Iris pigment epithelial cell (primary cell): Measurements from ENCODE around the gene LENG8.
"Not testable (repeated sequence)": the region's sequence is repeated elsewhere in the genome, so short reads cannot be mapped to it uniquely, and the experiment has no call there.

ENCODE experiments used
- DNase-seq: peaks from one replicate; pipeline ENCODE4 v3.0.0-alpha.2; 2011; ENCODE audit warnings: low read depth

The LENG8 gene

GRCh38 chr19:54484451-54484850 is 35.5 kb downstream of the LENG8 start:
- DNase-seq = no peak

- peak; percentile 42 for DNase-seq
Observed at GRCh38 chr19:54485851-54486250, 36.9 kb downstream of the LENG8 start.

- DNase-seq = no peak
Observed at GRCh38 chr19:54489341-54489740, 40.3 kb downstream of the LENG8 start.

- DNase-seq = no peak
Observed at GRCh38 chr19:54489766-54490165, 40.8 kb downstream of the LENG8 start.

GRCh38 chr19:54492568-54492967 is 43.6 kb downstream of the LENG8 start:
- no peak for DNase-seq

GRCh38 chr19:54493056-54493455 is 44.1 kb downstream of the LENG8 start:
- not testable (repeated sequence) for DNase-seq

GRCh38 chr19:54493967-54494585 is 45.1 kb downstream of the LENG8 start:
- DNase-seq = no peak

GRCh38 chr19:54495284-54495683 is 46.3 kb downstream of the LENG8 start:
- not testable (repeated sequence) for DNase-seq

GRCh38 chr19:54497747-54498450 is 48.9 kb downstream of the LENG8 start:
- DNase-seq = not testable (repeated sequence)

GRCh38 chr19:54498451-54498772 is 49.4 kb downstream of the LENG8 start:
- not testable (repeated sequence) for DNase-seq

- no peak for DNase-seq
Observed at GRCh38 chr19:54502518-54503048, 53.6 kb downstream of the LENG8 start, which contains the start of gene LAIR2. LAIR2 (plus strand) TSS chr19:54502831; CDS start chr19:54502919, 88 bp downstream.

GRCh38 chr19:54505542-54505941 is 56.5 kb downstream of the LENG8 start:
- DNase-seq = not testable (repeated sequence)

GRCh38 chr19:54506079-54506478 is 57.1 kb downstream of the LENG8 start:
- DNase-seq = no peak

GRCh38 chr19:54507038-54507717 is 58.2 kb downstream of the LENG8 start:
- not testable (repeated sequence) for DNase-seq

GRCh38 chr19:54507824-54508223 is 58.8 kb downstream of the LENG8 start:
- no peak for DNase-seq

GRCh38 chr19:54508487-54508886 is 59.5 kb downstream of the LENG8 start:
- not testable (repeated sequence) for DNase-seq

GRCh38 chr19:54509200-54509940 is 60.4 kb downstream of the LENG8 start:
- DNase-seq = not testable (repeated sequence)
